ENCODE results near the gene ARHGEF7.
A peak's percentile ranks its signal among the peaks of the same experiment; 100 is the strongest.

The ARHGEF7 gene

DNA sequence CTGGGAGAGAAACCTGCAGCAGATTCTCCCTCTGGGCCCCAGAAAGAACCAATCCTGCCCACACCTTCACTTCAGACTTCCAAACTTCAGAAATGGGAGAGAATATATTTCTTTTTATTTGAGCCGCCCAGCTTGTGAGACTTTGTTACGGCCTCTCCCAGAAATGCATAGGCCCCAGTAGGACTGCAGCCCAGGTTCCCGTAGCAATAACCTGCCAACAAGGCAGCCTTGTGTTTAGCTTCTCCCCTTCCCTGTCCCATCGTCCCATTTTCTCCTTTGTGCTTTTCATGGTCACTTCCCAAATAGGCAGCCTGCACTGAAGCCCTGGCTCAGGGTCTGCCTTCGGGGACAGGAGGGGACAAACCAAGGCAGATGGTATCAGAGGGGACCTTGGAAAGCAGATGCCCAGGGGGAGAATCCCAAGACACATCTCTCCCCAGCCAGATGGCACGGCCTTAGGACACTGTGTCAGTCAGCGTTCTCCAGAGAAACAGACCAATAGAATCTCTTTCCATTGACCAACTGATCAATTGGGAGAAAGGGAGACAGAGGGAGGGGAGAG lies 3.7 kb upstream of the ARHGEF7 start:
- DNase-seq, result no peak

DNA sequence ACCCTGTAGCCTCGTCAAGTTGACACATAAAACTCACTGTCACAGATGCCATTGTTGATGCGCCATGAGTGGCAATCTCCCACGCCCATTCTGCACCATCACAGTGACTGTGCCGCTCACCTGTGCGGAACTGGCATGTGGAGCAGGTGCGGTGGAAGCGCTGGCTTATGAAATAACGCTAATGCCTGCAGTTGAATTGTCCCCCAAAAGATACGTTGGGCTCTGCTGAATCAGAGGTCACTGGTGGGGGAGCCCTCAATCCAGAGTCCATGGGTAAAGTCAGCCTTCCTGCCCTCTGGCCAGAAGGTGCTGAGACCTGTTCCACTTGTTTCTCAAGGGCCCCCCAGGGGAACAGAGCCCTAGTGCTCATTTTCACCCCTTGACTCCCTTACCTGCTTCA lies 2.9 kb upstream of the ARHGEF7 start:
- DNase-seq, result no peak

DNA sequence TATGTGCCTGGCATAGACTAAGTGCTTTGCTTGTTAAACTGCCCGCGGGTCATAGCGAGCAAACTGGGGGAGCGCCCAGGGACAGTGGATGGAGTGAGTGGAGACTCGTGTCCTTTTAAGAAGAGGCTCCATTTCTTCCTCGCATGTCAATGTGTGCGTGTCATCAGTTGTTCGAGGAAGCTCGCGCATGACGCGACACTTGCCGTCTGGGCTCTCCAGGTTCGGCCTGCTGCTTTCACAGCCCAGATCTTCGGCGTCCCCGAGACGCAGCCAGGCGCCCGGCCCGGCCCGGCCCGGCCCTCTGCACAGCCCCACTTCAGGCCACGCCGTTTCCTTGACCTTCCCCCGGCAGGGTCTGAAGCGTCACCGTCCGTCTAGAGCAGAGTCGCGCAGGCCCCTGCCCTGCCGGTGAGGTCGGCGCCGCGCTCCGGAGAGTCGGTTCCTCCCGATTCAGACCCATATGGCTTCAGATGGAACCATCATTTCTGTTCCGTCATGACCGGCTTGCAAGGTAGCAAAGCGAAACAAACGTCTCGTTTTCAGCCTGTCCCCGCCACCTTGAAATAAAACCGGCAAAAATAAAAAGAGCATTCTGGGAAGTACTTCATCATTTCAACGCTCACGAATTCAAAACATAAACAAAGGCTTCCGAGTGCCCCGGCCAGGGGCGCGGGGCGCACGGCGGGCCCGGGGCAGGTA lies 599 bp upstream of the ARHGEF7 start:
- peak; percentile 25 for DNase-seq

DNA sequence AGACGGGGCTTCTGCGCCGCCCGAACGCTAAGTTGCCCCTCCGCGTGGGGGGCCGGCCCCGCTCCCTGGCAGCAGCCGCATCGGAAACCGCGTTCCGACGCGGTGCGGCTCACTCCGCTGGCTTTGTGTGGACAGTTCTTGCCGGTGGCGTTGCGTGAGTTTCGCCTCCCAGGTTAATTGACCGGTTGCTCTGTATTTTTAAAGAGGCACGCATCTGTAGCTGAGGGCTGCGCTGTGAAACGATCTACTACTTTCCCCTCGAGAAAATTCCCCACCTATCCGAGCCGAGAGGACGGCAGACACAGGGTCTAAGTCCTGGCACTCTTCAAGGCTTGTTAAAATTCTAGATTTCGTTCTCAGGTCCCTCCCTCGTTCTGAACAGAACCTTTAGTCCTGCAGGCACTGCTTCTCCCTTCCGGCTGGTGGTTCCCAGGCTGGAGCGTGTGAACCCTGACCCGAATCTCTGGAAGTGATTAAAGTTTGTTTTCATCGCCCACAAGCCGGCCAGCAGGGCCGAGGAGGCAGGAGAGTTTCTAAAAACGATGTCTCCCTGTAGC lies 933 bp downstream of the ARHGEF7 start:
- DNase-seq, result no peak

DNA sequence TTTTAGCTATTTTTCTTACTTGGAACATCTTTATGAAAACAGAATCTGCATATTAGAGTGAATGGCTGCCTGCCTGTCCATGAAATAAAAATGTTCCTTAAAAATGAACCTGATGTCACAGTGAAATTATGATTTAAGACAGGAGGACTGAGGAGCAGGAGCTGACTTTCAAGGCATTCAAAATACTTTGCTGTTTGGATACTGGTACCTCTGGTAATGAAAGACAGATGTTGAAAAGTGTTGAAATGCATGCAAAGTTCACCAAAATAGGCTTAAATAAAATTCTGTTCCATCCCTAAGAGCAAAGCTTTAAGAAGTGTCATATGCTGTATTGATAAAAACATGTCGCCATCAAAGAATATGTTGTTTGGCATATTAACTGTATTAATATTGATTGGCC lies 1.7 kb downstream of the ARHGEF7 start:
- DNase-seq, result no peak

DNA sequence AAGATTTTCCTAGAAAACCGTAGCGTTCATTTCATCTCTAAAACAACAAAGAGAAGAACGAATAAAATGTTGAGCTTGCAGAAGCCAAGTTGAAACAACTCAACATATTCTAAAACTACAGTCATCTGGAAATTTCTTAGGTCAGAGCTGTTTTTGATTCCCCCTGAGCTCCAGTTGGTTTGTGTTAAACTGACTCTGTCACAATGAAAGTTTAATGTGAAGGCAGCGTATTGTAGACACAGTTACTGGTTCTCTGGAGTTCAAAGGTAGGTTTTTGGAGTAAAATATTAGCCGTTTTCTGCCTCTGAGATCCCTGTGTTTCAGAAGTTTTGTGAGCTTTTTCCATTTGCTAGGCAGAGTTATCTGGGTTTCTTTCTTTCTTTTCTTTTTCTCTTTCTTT lies 2.2 kb downstream of the ARHGEF7 start:
- no peak for DNase-seq

DNA sequence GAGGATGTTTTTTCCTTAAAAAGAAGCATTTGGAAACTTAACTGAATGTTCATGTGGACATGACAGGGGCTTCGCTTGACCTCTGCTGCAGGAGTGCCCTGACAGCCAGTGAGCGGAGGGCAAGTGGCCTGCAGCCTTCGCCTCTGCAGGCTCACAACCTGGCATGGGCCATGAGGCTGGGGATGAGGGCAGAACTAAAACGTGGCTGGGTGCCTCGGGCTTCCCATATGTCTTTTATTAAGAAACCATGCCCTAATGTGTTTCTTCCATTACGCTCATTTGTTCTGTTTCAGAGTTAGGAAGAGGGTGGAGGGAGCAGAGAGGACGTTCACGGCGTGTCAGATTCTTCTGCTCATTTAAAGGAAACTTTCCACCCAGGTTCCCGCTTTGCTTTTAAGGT lies 2.9 kb downstream of the ARHGEF7 start:
- no peak for DNase-seq

DNA sequence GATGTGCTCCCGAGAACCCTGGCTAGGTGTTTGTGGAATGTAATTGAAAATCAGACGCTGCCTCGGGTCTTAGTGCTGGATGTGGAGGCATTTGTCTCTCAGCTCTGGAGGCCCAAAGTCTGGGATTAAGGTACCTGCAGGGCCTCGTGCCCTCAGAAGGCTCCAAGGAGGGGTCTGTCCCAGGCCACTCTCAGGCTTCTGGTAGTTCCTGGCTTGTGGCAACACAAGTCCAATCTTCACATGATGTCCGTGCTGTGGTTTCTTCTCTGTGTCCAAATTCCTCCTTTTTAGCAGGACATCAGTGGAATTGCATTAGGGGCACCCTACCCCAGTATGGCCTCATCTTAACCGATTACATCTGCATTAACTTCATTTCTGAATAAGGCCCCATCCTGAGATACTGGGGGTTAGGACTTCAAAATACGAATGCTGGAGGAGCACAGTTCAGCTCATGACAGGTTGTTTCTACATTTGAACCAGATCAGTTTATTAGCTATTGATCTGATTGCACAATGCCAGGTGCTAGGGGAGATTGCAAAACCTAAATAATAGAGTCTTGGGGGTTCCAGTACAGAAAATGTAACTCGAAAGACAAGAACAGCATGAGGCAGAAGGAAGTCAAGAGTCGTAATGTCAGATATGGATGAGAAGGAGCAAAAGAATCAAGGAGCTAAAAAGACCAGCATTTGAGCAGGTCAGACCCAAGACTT lies 3.9 kb downstream of the ARHGEF7 start:
- no peak for DNase-seq

DNA sequence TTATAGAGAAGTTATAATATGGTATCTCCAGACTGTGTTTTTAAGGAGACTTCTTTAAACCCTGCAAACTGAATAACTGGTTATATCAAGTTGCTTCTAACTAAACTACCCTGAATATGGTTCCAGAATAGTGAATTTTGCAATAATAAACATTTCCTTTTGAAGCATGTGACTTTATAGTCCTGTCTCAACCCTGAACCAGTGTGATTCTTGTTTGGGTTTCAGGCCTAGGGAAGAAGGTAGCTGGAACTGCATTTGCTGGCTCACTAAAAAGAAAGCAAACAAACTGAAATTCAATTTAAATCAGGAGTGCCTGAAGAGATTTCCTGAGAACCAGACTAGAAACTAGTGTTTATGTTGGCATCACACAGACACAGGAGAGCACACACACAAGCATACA lies 4.9 kb downstream of the ARHGEF7 start:
- DNase-seq, result no peak

DNA sequence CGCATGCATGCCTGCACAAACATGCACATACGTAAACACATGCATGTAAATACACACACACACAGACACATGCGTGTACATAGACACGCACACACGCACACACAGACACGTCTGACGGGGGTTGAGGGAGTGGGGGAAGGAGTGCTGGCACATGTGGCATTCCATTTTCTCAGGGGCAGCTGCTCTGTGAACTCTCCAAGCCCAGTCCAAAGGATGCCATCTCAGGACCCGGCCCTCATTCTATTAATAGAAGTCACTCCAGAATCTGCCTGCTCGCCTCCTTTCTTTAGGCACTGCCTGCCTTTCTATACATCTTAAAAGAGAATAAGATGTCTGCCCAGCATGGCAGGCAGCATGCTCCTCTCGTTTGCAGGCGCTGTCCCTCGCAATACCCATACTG lies 5.3 kb downstream of the ARHGEF7 start:
- DNase-seq, result no peak

DNA sequence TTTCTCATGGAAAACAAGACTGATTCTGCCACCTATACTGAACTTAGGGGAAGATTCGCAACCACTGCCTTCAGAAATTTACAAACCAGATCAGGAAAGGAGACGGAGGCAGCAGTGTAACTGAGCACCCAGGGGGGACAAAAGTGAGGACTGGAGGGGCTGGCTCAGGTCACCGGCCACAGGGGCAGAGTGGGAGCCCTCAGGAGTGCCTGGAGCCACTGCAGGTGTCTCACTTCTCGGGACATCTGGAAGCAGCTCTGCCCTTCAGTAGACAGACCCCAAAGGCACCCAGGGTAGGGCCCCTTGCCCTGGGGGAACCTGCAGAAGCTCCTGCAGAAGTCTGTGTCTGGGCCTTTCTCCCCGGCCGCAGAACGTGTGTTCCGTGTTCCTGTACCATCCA lies 5.8 kb downstream of the ARHGEF7 start:
- no peak for DNase-seq

DNA sequence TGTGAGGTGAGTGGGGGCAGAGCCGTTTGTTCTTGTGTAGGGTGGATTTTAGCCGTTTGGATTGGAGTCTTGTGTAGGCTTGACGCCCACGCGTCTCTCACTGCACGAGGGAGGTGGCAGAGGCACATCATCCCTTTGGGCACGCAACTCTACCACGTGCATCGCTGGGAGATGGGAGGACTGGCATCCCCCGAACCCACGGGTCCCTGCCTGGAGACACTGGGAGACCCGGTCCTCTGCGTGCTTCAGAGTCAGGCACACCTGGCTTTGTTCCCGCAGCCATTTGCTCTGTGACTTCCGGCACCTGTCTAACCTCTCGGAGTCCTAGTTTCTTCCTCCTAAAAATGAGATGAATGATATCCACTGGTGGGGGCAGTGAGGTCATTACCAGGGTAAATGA lies 6.4 kb downstream of the ARHGEF7 start:
- no peak for DNase-seq

DNA sequence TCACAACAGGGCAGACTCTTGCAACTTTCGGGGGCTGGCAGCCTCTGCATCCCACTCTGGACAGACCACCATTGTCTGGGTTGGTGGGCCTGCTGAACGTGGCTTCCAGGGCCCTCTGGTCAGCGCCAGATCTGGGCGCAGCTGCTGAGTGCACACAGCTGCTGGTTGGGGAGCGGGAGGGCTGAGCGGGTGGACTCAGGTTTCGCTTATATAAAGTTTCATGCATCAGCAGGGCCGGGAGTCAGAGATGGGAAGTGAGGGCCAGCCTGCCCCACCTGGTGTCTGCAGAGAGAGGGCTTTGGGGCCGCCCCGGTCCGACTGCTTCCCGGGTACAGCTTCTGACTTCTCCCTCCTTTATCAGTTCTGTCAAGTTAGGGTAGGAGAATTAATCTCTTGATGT lies 6.9 kb downstream of the ARHGEF7 start:
- DNase-seq, result no peak

DNA sequence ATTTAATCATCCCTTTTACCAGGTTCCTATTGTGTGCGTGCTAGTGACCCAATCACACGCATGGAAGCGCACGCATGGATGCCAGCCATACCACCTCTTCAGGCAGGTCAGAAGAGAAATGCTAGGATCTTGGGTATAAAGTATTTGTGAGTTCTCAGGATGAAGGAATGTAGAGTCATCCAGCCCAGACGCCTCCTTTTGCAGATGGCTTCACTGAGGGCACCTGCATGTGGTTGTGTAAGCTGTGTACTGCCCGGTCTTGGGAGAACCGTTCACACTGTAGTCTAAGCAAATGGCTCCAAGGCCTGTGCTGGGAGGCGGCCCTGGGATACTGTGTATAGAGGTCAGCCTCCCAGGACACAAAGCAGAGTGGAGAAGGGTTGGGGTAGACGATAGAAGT lies 7.5 kb downstream of the ARHGEF7 start:
- no peak for DNase-seq

DNA sequence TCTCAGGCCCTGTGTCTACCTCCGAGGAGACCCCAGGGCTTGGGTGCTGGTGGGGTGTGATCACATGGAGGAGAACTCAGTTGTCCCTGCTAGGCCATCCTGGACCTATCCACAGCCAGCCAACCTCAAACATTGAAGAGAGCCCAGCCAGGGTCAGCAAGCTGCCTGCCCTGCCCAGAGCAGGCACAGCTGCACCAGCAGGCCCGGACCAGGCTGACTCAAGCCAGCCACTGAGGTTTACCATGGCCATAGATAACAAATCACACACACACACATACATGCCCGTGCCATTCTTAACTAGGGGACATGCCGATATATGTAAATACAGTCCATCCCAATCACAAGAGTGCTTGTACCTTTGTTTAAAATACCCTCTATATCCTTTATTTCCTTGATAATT lies 8.1 kb downstream of the ARHGEF7 start:
- no peak for DNase-seq

DNA sequence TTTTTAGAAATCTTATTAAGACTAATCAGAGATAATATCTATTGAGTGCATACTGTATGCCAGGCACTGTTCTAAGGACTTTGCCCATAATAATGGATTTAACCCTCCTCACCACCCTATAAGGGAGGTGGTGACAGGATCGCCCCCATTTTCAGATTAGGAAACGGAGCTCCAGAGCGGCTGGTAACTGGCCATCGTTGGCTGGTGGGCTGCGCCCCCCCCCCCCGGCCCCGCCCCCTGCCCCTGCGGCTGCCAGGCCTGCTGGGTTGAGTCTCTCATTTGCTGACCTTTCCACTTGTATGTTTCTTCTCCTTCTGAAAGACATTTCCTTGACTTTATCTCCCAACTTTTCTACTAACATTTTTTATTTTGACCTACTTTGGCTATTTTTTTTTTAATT lies 8.5 kb downstream of the ARHGEF7 start:
- DNase-seq, result no peak

DNA sequence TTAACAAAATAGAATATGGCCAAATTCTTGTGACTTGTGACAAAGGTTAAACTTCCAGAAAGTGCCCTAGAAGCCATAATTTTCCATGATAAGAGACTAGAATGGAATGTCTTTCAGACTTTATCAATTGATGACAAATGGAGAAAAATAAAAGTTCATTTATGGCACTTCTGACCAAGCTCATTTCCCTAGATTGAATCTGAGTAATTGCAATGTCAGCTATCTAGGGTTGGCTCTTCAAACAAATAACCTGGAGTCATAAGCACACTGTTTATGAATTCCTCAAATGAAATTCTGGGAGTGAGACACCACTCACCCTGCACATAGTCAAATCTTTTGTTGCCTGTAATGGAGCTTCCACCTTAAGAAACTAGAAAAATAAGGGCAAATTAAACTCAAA lies 11.4 kb downstream of the ARHGEF7 start:
- DNase-seq, result no peak

DNA sequence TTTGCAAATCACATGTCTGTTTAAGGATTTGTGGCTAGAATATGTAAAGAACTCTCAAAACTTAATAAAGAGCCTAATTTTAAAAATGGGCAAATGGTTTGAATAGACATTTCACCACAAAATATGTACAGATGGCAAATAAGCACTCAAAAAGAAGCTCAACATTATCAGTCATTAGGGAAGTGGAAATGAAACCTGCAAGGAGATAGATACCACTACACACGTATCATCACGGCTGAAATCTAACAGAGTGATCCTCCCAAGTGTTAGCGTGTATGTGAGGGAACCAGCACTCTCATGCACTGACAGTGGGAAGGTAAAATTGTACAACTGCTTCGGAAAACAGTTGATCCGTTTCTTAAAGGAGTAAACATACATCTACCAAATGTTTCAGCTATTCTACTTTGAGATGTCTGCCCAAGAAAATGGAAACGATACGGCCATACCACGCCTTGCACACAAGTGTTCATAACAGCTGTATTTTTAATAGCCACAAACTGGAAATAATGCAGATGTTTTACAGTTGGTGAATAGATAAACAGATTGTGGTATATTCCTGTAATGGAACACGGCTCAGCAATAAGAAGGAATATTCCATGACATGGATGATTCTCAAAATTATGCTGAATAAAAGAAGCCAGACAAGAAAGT lies 14.5 kb downstream of the ARHGEF7 start:
- DNase-seq, result no peak

DNA sequence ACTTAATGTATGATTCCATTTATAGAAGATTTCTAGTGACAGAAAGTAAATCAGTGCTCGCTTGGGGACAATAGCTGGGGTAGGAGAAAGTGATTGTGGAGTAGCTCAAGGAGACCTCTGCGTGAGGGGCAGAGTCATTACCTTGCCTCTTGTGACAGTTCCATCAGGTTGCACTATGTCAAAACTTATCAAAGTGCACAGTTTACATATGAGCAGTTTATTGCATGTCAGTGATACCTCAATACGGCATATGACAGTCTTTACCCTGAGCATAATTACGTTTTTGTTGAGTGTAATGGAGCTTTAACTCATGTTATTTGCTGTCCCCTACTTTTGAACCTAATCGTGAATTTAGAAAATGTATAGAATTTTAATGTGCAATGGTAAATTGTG lies 15.0 kb downstream of the ARHGEF7 start:
- DNase-seq, result no peak

DNA sequence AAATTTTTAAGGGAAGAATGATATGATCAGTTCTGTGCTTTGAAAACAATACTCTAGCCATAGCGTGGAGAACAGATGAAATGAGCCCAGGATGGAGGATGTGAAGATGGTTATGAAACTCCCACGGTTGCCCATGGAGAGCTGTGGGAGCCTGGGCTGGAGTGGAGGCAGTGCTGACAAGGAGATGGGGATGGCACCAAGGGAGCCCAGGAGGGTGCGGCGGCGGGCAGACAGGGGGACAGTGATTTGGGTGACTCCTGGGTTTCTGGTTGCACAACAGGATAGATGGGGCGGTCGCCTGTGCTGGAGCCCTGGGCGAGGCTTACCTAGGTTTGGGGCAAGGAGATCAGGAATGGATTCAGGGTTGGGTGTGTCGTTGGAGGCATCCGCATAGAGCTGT lies 15.9 kb downstream of the ARHGEF7 start:
- DNase-seq, result no peak

DNA sequence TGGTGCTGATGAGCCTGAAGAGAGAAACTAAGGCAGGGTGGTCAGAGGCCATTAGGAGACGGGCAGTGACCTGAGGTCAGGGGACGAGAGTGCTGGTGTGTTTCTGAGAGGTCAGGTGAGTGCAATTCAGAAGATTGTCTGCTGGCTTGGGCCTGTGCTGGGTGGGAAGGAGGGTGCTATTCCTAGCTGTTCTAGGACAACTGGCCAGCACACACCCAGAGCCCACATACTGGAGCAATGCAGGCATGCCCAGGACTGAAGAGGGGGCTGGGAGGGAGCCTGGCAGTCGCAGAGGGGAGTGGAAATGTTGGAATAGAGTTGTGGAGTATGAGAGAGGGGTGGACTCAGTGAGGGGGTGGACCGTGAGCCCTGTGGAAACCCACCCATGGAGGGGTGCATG lies 16.5 kb downstream of the ARHGEF7 start:
- no peak for DNase-seq

DNA sequence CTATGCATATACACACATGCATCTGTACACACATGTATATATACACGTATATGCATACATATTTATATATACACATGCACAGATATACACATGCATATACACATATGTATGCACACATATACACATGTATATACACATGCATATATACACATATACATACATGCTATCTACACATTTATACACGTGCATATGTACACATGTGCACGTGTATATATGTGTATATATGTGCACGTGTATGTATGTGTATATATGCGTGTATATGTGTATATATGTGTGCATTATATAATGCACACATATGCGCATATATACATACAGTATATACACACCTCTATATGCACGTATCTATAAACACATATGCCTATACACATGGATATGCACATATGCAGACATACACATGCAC lies 17.8 kb downstream of the ARHGEF7 start:
- no peak for DNase-seq

DNA sequence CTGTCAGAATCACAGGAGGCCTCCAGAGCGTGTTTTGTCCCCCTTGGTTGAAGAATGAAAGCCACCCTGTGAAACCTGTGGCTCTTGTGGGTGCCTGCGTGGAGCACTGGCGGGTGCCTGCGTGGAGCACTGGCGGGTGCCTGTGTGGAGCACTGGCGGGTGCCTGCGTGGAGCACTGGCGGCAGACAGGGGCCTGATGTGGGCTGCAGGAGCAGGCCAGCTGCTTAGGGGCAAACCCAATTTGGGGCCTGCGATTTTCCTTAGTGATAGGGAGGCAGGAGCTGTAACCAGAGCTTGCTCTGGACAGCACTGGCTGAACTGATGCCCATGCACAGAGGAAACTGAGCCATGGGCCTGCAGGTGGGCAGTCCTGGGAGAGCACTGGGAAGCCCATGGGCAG lies 24.3 kb downstream of the ARHGEF7 start:
- DNase-seq, result no peak

Measured in CD4-positive, alpha-beta T cell treated with Interleukin-17A for 4 hours (primary cell).